ENCODE data around the gene DCXR.

The DCXR gene

DNA sequence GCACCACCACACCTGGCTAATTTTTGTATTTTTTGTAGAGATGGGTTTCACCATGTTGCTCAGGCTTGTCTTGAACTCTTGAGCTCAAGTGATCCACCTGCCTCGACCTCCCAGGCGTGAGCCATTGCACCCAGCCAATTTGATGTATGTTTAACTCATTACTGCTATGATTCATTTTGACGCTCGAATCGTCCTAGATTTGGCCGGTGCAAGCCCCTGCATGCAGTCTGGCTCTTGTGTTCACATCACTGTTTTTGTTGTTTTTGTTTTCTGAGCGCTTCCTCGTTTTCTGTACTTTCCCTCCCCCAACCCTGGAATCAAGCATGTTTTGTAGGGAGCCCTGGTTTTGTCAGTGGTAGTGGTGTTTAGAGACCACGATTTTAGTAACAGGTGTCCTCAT, 35.9 kb upstream of the DCXR start:
- DNase-seq (ENCODE audit: low read depth in 2 of 2) = no peak

DNA sequence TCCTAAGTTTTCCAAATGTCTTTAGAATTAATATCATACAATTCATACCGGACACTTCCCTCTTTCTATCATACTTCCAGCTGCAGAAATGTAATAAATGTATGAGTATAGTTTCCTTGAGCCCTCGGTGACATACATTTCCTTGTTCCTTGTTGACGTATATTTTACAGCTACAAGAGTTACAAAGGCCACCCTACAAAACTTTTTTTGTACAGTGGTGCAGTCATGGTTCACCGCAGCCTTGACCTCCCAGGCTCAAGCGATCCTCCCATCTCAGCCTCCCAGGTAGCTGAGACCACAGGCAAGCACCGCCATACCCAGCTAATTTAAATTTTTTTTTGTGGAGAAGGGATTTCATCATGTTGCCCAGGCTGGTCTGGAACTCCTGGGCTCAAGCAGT, 35.3 kb upstream of the DCXR start:
- DNase-seq (ENCODE audit: low read depth in 2 of 2) = no peak

DNA sequence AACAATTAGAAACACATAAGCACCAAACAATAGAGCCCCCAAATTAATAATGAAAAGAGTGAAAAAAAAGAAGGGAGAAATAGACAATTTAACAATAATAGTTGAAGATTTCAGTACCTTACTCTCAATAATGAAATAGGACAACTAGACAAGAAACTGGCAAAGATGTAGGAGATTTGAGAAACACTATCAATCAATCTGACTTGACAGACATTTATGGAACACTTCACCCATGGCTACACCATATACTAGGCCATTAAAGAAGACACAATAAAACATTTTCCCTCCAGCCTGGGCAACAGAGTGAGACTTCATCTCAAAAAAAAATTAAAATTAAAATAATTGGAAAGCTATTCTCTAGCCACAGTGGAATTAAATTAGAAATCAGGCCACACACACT, 33.1 kb upstream of the DCXR start:
- no peak for DNase-seq (ENCODE audit: low read depth in 2 of 2)

DNA sequence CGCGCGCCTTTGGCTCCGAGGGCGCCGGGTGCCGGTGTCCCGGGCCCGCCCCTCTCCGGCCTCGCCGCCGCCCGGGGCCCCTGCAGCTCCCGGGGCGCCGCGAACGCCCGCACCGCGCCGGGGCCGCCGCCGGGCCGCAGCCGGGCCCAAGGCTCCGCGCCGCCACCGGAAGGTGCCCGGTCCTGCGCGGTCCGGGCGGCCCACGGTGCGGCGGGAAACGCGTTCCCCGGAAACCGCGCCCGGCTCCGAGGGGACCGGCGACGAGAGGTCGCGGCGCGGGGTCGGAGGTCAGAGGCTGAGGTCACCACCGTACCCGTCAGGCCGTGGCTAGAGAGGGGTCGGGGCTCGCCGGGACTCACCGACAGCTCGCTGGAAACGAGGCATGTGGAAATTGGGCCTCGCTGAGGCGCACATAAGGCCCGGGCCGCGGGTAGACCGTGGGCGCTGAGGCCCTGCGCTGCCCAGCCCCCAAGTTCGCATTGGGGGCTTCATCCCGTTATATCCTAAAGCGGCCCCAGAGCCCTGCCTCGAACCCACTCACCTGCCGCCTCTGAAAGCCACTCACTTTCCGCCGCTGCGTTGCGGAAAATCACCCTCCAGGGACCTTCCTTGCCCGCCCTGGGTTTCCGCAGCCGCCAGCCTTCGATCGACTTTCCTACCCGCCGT, 28.3 kb upstream of the DCXR start, which contains the start of gene DUS1L:
DUS1L (minus strand) TSS at position 167 of the 666 bp plus-strand sequence. CDS start 745 bp downstream, outside the sequence.
- peak; percentile 40 to 50 for DNase-seq (ENCODE audit: low read depth in 2 of 2)

DNA sequence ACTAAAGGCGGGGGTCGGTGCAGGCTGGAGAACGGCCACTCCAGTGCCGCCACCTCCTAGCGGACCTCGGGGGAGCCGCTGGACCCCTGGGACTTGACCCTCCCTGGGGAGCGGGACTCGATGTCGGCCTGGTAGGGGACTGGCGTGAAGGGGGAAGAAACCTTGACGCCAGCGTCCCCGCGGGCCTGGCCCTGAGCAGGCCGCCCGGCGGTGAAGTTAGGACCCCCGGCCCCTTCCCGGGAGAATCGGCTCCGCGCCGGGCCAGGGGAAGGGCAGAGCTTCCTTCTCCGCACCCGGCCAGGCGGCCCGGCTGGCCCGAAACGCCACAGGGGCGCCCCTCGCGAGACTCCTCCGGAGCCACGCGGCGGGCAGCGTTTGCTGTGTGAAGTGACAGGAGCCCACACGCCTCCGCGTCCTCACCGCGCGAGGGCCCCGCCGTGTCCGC, 27.7 kb upstream of the DCXR start:
- no peak for DNase-seq (ENCODE audit: low read depth in 2 of 2)

DNA sequence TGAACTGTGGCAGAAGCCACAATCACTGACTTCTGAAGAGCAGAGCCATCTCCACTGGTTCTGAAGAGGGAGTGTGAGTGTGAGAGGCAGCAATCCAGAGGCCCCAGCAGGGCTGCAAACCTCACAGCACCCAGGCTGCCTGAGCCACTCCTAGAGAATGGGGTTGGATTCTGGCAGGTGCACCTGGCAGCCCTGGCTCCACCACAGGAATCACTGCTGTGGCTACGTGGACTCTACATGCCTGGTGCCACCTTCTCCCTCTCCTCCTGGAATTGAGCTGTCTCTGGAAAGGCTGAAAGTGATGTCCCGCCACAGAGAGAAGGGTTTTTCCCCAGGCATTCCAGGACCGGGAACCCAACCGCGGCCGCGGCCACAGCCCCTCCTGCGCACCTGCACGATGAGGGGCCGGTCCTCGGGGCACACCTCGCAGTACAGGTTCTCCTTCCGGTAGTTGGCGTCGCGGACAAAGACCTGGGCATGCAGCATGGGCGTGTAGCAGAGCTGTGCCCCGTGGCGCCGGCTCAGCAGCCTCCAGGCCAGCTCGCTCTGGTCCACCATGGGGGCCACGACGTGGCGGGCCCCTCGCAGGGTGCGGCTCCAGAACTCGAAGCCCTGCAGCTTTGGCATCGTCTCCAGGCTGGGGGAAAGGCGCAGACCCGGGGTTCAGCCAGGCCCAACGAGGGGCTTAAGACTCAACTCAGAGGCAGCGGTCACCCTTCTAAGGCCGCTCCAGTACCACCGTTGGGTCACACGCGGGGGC, 27.1 kb upstream of the DCXR start:
- no peak for DNase-seq (ENCODE audit: low read depth in 2 of 2)

DNA sequence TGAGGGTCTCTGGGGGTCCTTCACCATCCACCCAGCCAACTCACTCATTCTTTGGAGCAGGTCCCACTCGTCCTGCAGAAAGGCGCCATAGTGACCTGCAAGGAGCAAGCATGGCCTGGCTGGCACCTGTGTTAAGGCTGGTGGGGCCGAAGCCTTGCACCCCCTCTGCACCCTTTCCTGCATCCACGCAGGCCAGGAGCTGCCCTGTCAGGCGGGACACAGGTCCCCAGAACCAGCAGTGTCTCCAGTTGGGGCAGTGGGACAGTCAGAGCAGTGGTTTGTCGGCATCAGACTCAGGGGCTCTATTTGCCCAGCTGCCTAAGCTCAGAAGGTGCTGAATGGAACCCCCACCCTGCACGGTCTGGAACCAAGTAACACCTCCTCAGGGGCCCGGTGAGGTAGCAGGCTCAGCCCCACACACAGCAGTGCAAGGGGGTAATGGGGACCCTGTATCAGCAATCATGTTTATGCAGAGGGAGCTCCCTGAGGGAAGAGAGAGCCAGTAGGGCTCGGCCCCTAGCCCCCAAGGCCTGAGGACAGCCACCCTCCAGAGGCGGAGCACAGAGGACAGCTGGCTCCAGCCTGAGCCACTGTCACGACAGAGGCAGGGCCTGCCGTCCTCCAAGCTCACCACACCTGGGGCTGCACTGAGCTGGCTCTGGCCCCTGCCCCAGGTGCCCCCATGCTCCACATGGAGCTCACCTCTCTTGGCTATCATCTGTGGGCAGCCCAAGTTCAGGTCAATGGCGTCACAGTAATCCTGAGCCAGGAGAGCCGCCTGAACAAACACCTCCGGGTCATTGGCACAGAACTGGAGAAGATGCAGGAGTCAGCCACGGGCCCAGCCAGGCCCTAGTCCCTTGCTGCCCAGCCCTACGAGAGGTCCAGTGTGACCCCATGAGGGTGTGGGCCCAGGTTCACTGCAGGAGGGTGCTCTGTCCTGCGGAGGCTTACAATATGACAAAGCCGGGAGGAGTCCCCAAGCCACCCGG, 26.2 kb upstream of the DCXR start:
- no peak for DNase-seq (ENCODE audit: low read depth in 2 of 2)

DNA sequence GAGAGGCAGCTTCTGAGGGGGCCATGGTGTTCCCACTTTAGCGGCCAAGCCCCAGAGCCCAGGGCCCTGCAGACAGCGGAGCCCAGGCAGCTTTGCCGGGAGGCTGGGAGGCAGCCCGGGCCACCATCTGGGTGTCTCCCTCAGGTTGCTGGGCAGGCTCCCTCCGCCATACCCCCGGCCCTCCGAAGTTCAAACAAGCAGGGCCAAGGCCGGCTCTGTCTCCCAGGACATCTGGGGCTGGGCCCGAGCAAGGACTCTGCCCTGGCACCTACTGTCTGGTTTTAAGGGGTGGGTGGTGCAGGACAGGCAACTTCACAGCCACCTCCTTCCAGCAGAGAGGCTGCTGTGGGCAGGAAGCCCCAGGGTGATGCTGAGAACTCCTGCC, 25.5 kb upstream of the DCXR start:
- DNase-seq (ENCODE audit: low read depth in 2 of 2) = no peak

DNA sequence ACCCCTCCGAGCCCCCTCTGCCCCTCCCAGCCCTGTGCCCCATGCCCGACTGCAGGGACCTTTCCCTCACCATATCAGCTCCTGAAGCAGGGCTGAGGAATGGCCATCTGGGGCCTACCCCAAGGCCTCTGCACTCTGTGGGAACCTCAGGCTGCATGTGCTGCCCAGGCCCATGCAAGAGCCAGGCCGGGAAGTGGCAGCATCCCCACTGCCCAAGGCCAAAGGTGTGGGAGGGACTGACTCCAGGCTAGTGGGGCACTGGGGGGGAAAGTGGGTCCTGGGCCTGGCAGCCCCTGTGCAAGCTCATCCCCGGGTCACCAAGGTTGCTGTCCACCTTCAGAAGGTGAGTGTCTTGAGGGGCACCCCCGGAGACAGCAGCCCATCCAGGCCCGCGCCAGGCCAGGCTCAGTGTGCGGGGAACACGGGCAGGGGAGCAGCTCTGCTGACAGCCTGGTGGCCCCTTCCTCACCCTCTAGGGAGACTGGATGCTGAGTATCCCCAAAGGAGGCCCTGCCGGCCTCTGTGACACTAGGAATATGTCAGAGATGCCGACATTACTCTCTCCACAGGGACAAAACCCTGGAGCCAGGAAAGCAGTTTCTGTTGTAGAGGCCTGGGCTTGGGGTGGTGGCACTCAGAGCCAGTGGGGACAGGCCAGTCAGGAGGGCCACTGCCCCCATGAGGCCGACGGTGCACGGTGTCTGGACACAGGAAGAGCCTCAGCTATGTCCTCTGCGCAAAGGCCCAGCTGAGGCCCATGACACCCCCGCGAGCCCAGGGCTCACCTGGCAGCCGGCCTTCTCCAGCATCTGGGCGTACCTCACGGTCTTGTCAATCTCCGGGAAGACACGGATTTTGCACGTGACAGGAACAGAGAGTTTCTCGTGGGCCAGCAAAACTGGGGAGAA, 24.8 kb upstream of the DCXR start:
- DNase-seq (ENCODE audit: low read depth in 2 of 2) = no peak

DNA sequence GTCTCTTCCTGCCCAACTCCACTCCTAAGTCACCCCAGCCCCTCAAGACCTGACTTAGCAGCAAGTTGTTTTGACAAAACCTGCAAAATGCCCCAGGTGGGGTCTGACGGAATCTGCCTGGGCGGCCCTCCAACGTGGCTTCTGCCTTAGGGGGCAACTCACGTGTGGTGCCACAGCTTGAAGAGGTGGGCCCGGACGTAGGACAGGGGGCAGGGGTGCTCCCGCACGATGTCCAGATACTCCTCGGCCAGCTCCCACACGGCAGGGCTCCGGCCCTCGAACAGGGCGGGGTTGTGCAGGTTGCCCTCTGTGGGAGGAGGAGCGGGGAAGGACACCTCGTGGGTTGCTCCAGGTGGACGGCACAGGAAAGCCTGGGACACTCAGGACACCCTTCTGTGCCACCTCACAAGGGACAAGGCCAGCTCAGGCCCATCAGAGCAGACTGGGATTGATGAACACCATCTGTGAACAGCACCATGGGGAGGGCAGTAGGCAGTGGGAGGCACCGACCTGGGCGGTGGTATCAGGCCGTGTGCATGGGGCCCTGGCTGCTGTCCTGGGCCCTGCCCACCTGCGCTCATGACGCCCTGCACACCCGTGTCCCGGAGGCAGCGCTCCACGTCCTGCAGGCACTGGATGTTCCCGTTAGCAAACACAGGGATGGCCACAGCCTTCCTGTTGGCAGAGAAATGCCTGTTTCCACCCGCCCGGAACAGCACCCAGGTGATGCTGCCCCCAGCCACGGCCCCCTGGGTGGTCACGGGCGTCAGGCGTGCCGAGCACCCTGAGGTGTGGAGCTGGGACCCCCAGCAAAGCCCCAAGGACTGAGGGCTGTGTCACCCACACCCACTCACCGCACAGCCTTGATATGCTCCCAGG, 23.8 kb upstream of the DCXR start:
- DNase-seq (ENCODE audit: low read depth in 2 of 2) = no peak

DNA sequence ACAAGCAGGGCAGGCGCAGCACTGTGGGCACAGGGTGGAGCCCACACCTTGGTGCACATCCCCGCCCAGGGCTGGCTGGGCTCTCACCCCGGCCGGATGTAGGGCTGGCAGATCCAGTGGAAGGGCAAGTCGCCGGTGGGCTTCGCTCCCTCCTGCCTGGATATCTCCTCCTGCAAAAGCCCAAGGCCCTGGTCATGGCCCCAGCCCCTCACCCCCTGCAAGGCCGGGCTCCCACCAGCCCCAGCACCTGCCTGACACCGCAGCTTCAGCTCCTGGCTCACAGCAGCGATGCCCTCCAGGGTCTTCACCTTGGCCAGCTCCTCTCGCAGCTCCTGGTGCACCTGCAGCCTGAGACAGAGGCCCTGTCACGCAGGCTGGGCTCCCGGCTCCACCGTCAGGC, 23.1 kb upstream of the DCXR start:
- DNase-seq (ENCODE audit: low read depth in 2 of 2) = no peak

DNA sequence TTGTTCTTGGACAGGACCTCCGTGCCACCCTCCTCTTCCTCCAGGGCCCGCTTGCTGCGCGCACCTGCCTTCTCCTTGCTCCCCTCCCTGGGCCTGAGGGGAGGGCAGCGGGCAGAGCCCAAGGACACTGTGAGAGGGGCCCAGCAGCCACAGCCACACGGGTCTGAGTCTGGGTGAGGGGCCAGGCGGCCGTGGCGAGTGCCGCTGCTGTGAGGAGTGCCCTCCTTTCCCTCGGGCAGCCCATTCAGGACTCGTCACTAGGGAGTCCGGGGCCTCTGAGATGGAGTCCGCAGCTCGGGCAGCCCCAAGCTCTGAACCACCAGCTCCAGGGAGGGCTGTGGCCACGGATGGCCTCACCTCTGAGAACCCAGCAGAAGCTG, 22.5 kb upstream of the DCXR start:
- no peak for DNase-seq (ENCODE audit: low read depth in 2 of 2)

DNA sequence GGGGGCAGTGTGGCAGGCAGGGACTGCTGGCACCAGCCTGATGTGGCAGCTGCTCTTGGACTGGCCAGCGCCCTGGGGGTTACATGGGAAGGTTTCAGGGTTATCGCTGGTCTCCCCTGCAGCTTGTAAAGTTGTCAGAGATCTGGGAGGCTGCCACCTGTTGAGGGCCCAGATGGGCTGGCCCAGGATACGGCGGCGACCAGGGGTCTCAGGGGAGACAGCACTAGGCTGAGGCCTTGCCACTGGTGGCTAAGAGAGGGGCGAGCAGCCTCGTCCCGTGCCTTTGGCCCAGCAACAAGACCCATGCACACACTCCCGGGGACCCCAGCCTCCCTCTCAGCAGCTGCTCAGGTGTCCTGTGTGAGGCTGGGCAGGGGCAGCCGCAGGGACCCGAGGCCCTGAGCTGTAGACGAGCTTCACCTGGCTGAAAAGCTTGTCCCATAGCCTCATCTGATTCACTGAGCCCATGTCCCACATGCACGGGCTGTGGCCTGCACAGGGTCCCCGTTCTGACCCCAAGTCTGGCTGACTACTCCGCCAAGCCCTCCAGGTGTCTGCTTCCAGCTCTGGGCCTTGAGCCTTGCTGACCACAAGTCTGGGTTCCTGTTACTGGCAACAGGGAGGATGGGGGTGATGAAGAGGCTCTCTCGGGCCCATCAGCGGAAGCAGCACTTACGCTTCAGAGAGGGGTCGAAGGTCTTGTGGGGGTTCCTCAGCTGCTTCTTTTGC, 21.9 kb upstream of the DCXR start:
- no peak for DNase-seq (ENCODE audit: low read depth in 2 of 2)

DNA sequence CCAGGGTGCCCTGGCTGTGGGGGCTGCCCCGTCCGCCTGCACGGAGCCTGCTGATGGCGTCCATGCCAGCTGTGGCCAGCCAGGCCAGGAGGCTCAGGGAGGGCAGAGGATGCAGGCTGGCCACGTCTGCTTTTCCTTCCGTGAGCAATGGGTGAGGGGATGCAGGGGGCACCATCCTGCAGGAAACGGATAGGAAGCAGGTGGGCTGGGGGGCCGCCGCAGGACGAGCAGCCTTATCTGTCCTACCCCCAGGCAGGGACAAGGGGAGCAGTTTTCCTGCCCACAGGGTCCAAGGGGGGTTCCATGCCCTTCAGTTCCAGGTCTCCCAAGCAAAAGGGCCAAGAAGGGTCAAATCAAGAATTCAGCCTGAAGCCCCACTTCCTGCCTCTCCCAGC, 21.4 kb upstream of the DCXR start:
- no peak for DNase-seq (ENCODE audit: low read depth in 2 of 2)

DNA sequence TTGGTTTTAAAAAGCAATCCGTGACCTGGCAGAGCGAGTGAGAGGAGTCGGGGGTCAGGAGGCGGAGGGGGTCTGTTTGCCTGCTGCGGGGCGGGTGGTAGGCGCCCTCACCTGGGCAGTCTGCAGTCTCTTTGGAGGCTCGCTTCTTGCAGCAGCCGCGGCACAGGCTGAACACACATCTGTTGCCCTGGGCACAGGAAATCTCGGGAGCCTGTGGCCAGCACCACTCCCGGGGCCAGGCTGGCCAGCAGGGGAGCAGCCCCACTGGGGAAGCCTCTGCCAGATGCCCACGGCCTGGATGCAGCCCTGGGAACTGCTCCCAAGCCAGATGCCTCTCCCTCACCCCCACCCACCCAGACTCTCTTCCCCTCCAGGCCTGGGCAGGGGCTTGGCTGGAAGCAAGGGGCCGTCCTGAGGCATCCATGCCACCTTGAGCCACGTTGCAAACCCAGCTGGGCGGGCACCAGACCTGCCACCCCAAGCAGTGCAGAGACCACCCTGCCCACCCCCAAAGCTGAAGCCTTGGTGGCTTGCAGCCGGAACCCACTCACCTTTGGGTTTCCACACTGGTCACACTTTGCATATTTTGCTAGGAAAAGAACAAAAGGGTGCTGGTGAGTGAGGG, 20.8 kb upstream of the DCXR start:
- DNase-seq (ENCODE audit: low read depth in 2 of 2) = no peak

DNA sequence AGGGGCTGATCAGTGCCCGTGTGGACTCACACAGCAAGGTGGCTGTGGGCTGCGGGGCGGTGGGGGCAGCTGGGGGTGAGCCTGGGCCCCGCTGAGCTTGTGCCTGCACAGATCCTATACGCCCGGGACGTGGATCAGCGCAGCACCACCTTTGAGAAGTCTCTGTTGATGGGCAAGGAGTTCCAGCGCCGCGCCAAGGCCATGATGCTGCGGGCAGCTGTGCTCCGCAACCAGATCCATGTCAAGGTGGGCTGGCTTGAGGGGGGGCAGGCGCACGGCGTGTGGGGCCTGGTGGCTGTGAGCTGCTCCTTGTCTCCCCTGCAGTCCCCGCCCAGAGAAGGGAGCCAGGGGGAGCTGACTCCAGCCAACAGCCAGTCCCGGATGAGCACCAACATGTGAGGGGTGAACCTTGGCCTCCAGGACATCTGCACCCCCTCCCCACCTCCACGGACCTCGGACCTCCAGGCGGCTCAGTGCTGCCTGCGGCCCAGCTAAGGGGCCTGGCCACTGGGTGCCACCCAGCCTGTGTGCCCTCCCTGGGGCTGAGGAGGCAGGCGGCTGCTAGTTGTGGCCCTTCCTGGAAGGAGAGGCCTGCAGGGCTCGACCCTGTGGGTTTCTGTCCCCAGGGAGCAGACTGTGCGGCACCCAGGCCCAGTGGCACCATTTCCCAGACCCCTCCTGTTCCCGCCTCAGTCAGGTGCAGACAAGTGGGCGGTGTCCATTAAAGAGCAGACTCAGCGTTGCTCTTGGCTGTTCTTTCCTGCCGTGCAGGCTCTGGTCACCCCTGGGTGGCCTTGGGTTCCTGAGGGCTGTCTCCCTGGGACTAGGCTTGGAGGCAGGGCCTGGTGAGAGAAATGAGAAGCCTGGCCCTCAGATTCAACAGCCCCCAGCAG, 19.5 kb upstream of the DCXR start:
- DNase-seq (ENCODE audit: low read depth in 2 of 2) = no peak

DNA sequence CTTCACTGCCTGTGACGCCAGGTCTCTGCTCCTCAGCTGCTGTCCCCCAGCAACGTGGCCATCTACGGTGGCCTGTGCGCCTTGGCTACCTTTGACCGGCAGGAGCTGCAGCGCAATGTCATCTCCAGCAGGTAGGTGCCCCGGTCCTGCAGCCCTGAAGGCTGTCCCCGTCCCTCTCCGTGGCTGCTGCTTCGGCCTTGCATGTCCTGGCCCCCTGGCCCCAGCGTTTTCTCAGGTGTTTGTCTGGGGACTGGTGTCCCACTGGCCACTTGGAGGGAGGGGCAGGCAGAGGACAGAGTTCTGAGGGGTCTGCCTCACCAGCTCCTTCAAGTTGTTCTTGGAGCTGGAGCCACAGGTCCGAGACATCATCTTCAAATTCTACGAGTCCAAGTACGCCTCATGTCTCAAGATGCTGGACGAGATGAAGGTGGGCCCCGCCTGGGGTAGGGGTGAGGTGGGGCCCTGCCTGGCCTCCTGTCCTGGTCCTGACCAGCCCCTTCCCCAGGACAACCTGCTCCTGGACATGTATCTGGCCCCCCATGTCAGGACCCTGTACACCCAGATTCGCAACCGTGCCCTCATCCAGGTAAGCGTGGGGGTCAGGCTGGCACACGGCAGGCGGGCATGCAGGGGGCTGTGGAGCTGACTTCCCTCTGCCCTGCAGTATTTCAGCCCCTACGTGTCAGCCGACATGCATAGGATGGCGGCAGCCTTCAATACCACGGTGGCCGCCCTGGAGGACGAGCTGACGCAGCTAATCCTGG, 18.6 kb upstream of the DCXR start:
- no peak for DNase-seq (ENCODE audit: low read depth in 2 of 2)
